ENCODE results near the gene TTC39C.
A peak's percentile ranks its signal among the peaks of the same experiment; 100 is the strongest.

Gene TTC39C

GRCh38 chr18:24065906-24066305 is 51.4 kb downstream of the TTC39C start:
- H3K27me3 ChIP-seq (ENCODE audit: insufficient read depth, poor library complexity, severe bottlenecking) = no peaks in the 10 kb centered on the region
- no peak for DNase-seq (ENCODE audit: low read depth in 1 of 2, low spot score in 1 of 2)
- no peak for TF ChIP-seq POLR2AphosphoS5 (IDR thresholded peaks at IDR 0.05; ENCODE audit: low read depth)
- TF ChIP-seq SPI1 (IDR thresholded peaks at IDR 0.05; ENCODE audit: borderline replicate concordance, low read depth) = no peak
- no peak for TF ChIP-seq GABPA (IDR thresholded peaks at IDR 0.05; ENCODE audit: low read depth)
- TF ChIP-seq, protein P1, sequence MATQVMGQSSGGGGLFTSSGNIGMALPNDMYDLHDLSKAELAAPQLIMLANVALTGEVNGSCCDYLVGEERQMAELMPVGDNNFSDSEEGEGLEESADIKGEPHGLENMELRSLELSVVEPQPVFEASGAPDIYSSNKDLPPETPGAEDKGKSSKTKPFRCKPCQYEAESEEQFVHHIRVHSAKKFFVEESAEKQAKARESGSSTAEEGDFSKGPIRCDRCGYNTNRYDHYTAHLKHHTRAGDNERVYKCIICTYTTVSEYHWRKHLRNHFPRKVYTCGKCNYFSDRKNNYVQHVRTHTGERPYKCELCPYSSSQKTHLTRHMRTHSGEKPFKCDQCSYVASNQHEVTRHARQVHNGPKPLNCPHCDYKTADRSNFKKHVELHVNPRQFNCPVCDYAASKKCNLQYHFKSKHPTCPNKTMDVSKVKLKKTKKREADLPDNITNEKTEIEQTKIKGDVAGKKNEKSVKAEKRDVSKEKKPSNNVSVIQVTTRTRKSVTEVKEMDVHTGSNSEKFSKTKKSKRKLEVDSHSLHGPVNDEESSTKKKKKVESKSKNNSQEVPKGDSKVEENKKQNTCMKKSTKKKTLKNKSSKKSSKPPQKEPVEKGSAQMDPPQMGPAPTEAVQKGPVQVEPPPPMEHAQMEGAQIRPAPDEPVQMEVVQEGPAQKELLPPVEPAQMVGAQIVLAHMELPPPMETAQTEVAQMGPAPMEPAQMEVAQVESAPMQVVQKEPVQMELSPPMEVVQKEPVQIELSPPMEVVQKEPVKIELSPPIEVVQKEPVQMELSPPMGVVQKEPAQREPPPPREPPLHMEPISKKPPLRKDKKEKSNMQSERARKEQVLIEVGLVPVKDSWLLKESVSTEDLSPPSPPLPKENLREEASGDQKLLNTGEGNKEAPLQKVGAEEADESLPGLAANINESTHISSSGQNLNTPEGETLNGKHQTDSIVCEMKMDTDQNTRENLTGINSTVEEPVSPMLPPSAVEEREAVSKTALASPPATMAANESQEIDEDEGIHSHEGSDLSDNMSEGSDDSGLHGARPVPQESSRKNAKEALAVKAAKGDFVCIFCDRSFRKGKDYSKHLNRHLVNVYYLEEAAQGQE (IDR thresholded peaks at IDR 0.05; ENCODE audit: insufficient replicate concordance, low read depth) = no peak
- no peak for TF ChIP-seq CTCF (IDR thresholded peaks at IDR 0.05; ENCODE audit: insufficient read depth, low read length)
- H3K4me3 ChIP-seq (replicated peaks; ENCODE audit: insufficient read depth, low read length) = no peak overlapping the region
- peak overlapping the region; percentile 27 for H3K27ac ChIP-seq (replicated peaks)

GRCh38 chr18:24068945-24069693 is 54.6 kb downstream of the TTC39C start:
- H3K4me3 ChIP-seq (replicated peaks; ENCODE audit: insufficient read depth, low read length) = no peak overlapping the region
- H3K27ac ChIP-seq (replicated peaks) = no peak overlapping the region
- DNase-seq (ENCODE audit: low read depth in 1 of 2, low spot score in 1 of 2) = no peak
- no peak for TF ChIP-seq CTCF (IDR thresholded peaks at IDR 0.05; ENCODE audit: insufficient read depth, low read length)
- no peak for TF ChIP-seq GABPA (IDR thresholded peaks at IDR 0.05; ENCODE audit: low read depth)
- TF ChIP-seq POLR2AphosphoS5 (IDR thresholded peaks at IDR 0.05; ENCODE audit: low read depth) = no peak
- TF ChIP-seq, protein P1 (IDR thresholded peaks at IDR 0.05; ENCODE audit: insufficient replicate concordance, low read depth) = no peak
- TF ChIP-seq SPI1 (IDR thresholded peaks at IDR 0.05; ENCODE audit: borderline replicate concordance, low read depth) = no peak
- no peaks in the 10 kb centered on the region for H3K27me3 ChIP-seq (ENCODE audit: insufficient read depth, poor library complexity, severe bottlenecking)

- H3K27ac ChIP-seq (replicated peaks) = no peak overlapping the region
- no peak for TF ChIP-seq SPI1 (IDR thresholded peaks at IDR 0.05; ENCODE audit: borderline replicate concordance, low read depth)
- TF ChIP-seq, protein P1 (IDR thresholded peaks at IDR 0.05; ENCODE audit: insufficient replicate concordance, low read depth) = no peak
- TF ChIP-seq GABPA (IDR thresholded peaks at IDR 0.05; ENCODE audit: low read depth) = no peak
- no peak for TF ChIP-seq CTCF (IDR thresholded peaks at IDR 0.05; ENCODE audit: insufficient read depth, low read length)
- TF ChIP-seq POLR2AphosphoS5 (IDR thresholded peaks at IDR 0.05; ENCODE audit: low read depth) = no peak
- no peak for DNase-seq (ENCODE audit: low read depth in 1 of 2, low spot score in 1 of 2)
- H3K27me3 ChIP-seq (ENCODE audit: insufficient read depth, poor library complexity, severe bottlenecking) = no peaks in the 10 kb centered on the region
- no peak overlapping the region for H3K4me3 ChIP-seq (replicated peaks; ENCODE audit: insufficient read depth, low read length)
These were observed 56.5 kb downstream of the TTC39C start for GRCh38 chr18:24071029-24071428.
